ENCODE measurements around the gene RPS6KC1.

DNA sequence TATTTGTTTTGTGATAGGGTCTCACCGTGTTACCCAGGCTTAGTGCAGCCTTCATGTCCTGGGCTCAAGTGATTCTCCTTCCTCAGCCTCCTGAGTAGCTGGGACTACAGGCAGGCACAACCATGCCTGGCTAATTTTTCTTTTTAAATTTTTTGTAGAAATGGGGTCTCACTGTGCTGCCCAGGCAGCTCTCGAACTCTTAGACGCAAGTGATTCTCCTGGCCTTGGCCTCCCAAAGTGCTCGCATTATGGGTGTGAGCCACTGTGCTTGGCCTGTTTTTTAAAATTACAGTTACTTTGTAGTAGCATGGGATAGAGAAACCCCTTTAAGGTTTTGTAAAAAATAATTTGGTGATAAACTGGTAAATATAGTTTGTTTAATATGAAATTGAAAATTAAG, 69.9 kb downstream of the RPS6KC1 start:
- TF ChIP-seq TEAD4 (IDR thresholded peaks at IDR 0.05) = no peak
- no peak for TF ChIP-seq REST (IDR thresholded peaks at IDR 0.05; ENCODE audit: low read depth)
- TF ChIP-seq, protein P1, sequence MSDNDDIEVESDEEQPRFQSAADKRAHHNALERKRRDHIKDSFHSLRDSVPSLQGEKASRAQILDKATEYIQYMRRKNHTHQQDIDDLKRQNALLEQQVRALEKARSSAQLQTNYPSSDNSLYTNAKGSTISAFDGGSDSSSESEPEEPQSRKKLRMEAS (IDR thresholded peaks at IDR 0.05) = no peak
- TF ChIP-seq, protein P2, sequence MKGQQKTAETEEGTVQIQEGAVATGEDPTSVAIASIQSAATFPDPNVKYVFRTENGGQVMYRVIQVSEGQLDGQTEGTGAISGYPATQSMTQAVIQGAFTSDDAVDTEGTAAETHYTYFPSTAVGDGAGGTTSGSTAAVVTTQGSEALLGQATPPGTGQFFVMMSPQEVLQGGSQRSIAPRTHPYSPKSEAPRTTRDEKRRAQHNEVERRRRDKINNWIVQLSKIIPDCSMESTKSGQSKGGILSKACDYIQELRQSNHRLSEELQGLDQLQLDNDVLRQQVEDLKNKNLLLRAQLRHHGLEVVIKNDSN (IDR thresholded peaks at IDR 0.05) = no peak
- no peak for TF ChIP-seq CEBPB (IDR thresholded peaks at IDR 0.05)

All from Ishikawa (cell line).